Tibial artery (tissue), 4 donors: ENCODE measurements around the gene TNS4.
A peak's percentile ranks its signal among the peaks of the same experiment; 100 is the strongest.

ENCODE experiments used
- DNase-seq, 2 donors: peaks; one replicate each; pipeline ENCODE4 v3.0.0-alpha.2; 2019
- H3K27ac ChIP-seq, 2 donors: fragments of 200-600 bp; sonication (generic) in 1 of 2; 1 replicate in 1 of 2; 2 replicates in 1 of 2; pipeline ENCODE4 v1.5.1; 2018 to 2019; ENCODE audit warnings: mild to moderate bottlenecking in 1 of 2
- H3K27me3 ChIP-seq, 2 donors: fragments of 200-600 bp; sonication (generic) in 1 of 2; one replicate each; pipeline versions ENCODE4 v1.5.1 to v1.6.0; 2016 to 2019
- H3K36me3 ChIP-seq, 3 donors: fragments of 200-600 bp; sonication (generic) in 2 of 3; one replicate each; pipeline ENCODE4 v1.5.1; 2016 to 2019; ENCODE audit warnings: mild to moderate bottlenecking in 2 of 3
- H3K4me1 ChIP-seq, 4 donors: fragments of 200-600 bp; sonication (generic) in 2 of 4; 1 replicate in 3 of 4; 2 replicates in 1 of 4; pipeline ENCODE4 v1.5.1; 2016 to 2019
- H3K4me3 ChIP-seq, 2 donors: fragments of 200-600 bp; sonication (generic) in 1 of 2; 1 replicate in 1 of 2; 2 replicates in 1 of 2; pipeline ENCODE4 v1.5.1; 2018 to 2019; ENCODE audit warnings: mild to moderate bottlenecking in 2 of 2
- H3K9me3 ChIP-seq, 3 donors: fragments of 200-600 bp; sonication (generic) in 1 of 3; one replicate each; pipeline ENCODE4 v1.5.1; 2016 to 2019
- CTCF ChIP-seq, 2 experiments: fragments of 200-600 bp in 1 of 2; fragments of 450-650 bp in 1 of 2; IDR thresholded peaks; one replicate each; pipeline ENCODE4 v1.5.1; 2017 to 2019; ENCODE audit warnings: antibody characterized with exemption in 2 of 2, mild to moderate bottlenecking in 1 of 2, moderate library complexity in 1 of 2
- intact Hi-C: fragments of 100-400 bp; cut with DNase I; formaldehyde crosslinking; loops from one replicate; pipeline ENCODE4 v1.15.0; 2023; ENCODE audit warnings: low total_unique reads

Gene TNS4

GRCh38 chr17:40496170-40496569 is 5.3 kb downstream of the TNS4 start:
- no peak overlapping the region for H3K27ac ChIP-seq
- no peak overlapping the region for H3K4me3 ChIP-seq
- no peak for TF ChIP-seq CTCF (IDR thresholded peaks at IDR 0.05)
- H3K27me3 ChIP-seq = no peaks in the 10 kb centered on the region
- intact Hi-C loops = no loop called here
- H3K4me1 ChIP-seq = peaks cover 12 to 29% (median 21%) of the 10 kb centered on the region in 4 donors
- no peaks in the 10 kb centered on the region for H3K36me3 ChIP-seq
- H3K9me3 ChIP-seq = no peaks in the 10 kb centered on the region
- no peak for DNase-seq

GRCh38 chr17:40495140-40495539 is 6.3 kb downstream of the TNS4 start:
- DNase-seq = no peak
- H3K27ac ChIP-seq = no peak overlapping the region
- H3K27me3 ChIP-seq = no peaks in the 10 kb centered on the region
- H3K36me3 ChIP-seq = no peaks in the 10 kb centered on the region
- peaks cover 9 to 26% (median 19%) of the 10 kb centered on the region in 4 donors for H3K4me1 ChIP-seq
- intact Hi-C loops = no loop called here
- H3K4me3 ChIP-seq = no peak overlapping the region
- no peaks in the 10 kb centered on the region for H3K9me3 ChIP-seq
- no peak for TF ChIP-seq CTCF (IDR thresholded peaks at IDR 0.05)

GRCh38 chr17:40493697-40494096 is 7.7 kb downstream of the TNS4 start:
- no peak for DNase-seq
- no peaks in the 10 kb centered on the region for H3K9me3 ChIP-seq
- H3K27ac ChIP-seq = no peak overlapping the region
- H3K36me3 ChIP-seq = no peaks in the 10 kb centered on the region
- intact Hi-C loops = no loop called here
- no peak for TF ChIP-seq CTCF (IDR thresholded peaks at IDR 0.05)
- H3K4me3 ChIP-seq = no peak overlapping the region
- H3K4me1 ChIP-seq = peaks cover 0 to 17% (median 7%) of the 10 kb centered on the region in 4 donors
- H3K27me3 ChIP-seq = no peaks in the 10 kb centered on the region

GRCh38 chr17:40491486-40491885 is 9.9 kb downstream of the TNS4 start:
- intact Hi-C loops = no loop called here
- H3K4me3 ChIP-seq = no peak overlapping the region
- no peak for DNase-seq
- H3K27ac ChIP-seq = no peak overlapping the region
- TF ChIP-seq CTCF (IDR thresholded peaks at IDR 0.05) = no peak
- no peaks in the 10 kb centered on the region for H3K27me3 ChIP-seq
- no peaks in the 10 kb centered on the region for H3K36me3 ChIP-seq
- H3K4me1 ChIP-seq = peaks cover 0 to 22% (median 0%) of the 10 kb centered on the region in 4 donors
- no peaks in the 10 kb centered on the region for H3K9me3 ChIP-seq

GRCh38 chr17:40490982-40491381 is 10.4 kb downstream of the TNS4 start:
- no peak for TF ChIP-seq CTCF (IDR thresholded peaks at IDR 0.05)
- Histone ChIP-seq H3K36me3 (no peaks in the 10 kb centered on the region), H3K4me3 (no peak overlapping the region), H3K9me3 (no peaks in the 10 kb centered on the region), H3K27me3 (no peaks in the 10 kb centered on the region), H3K27ac (no peak overlapping the region), H3K4me1 (peaks cover 0 to 25% (median 0%) of the 10 kb centered on the region in 4 donors)
- DNase-seq = no peak
- intact Hi-C loops = no loop called here

GRCh38 chr17:40490289-40490853 is 11.1 kb downstream of the TNS4 start:
- TF ChIP-seq CTCF (IDR thresholded peaks at IDR 0.05) = no peak
- intact Hi-C loops = no loop called here
- Histone ChIP-seq H3K4me1 (peaks cover 0 to 28% (median 0%) of the 10 kb centered on the region in 4 donors), H3K9me3 (no peaks in the 10 kb centered on the region), H3K27ac (no peak overlapping the region), H3K27me3 (no peaks in the 10 kb centered on the region), H3K4me3 (no peak overlapping the region), H3K36me3 (no peaks in the 10 kb centered on the region)
- DNase-seq = peak; percentile 85
